WTC11 (cell line): Measurements from ENCODE around the gene SLC44A5. TPM values are rescaled to one million over a fixed set of nuclear protein-coding genes. Genes with fewer than 3 reads are reported as not detected.

ENCODE experiments used
- ATAC-seq: fragments of 200-7000 bp; cut with Tn5 transposase; 2 replicates; pipeline ENCODE4 v1.10.0; 2021; ENCODE audit warnings: mild to moderate bottlenecking, moderate library complexity
- CTCF ChIA-PET: fragments of 300-600 bp; sonication (Branson Sonifier 250); formaldehyde crosslinking; loops from one replicate; lab custom pipeline; 2021; ENCODE audit warnings: antibody characterized with exemption; lab: Charles Lee
- POLR2A ChIA-PET: fragments of 350-600 bp; sonication (Branson Sonifier 250); formaldehyde crosslinking; loops from one replicate; lab custom pipeline; 2021; ENCODE audit warnings: antibody characterized with exemption; lab: Charles Lee
- DNase-seq: peaks from one replicate; pipeline ENCODE4 v3.0.0; 2021; ENCODE audit warnings: low spot score
- H3K27ac Mint-ChIP-seq: 2 replicates; pipeline ENCODE4 v1.8.0; 2021; ENCODE audit warnings: mixed read lengths
- H3K27me3 Mint-ChIP-seq: 2 replicates; pipeline ENCODE4 v1.8.0; 2021; ENCODE audit warnings: low read depth, mild to moderate bottlenecking, moderate library complexity, mixed read lengths
- H3K36me3 Mint-ChIP-seq: 2 replicates; pipeline ENCODE4 v1.8.0; 2021; ENCODE audit warnings: mixed read lengths
- H3K4me1 Mint-ChIP-seq: 2 replicates; pipeline ENCODE4 v1.8.0; 2022; ENCODE audit warnings: mixed read lengths
- H3K4me3 Mint-ChIP-seq: 2 replicates; pipeline ENCODE4 v1.8.0; 2021; ENCODE audit warnings: mild to moderate bottlenecking, moderate library complexity, mixed read lengths
- H3K9me3 Mint-ChIP-seq: 2 replicates; pipeline ENCODE4 v1.8.0; 2021; ENCODE audit warnings: mixed read lengths
- ARID4B ChIP-seq: sonication (generic); formaldehyde crosslinking; IDR thresholded peaks from 2 replicates; pipeline ENCODE4 v1.8.0; 2023; ENCODE audit warnings: missing genetic modification reagents, mild to moderate bottlenecking, borderline replicate concordance
- ATF6 ChIP-seq: sonication (generic); formaldehyde crosslinking; IDR thresholded peaks from 2 replicates; pipeline ENCODE4 v1.8.1; 2023; ENCODE audit warnings: mild to moderate bottlenecking, missing genetic modification reagents
- CBFB ChIP-seq: sonication (generic); formaldehyde crosslinking; IDR thresholded peaks from 2 replicates; pipeline ENCODE4 v1.8.1; 2022; ENCODE audit warnings: mild to moderate bottlenecking, low read depth, missing genetic modification reagents
- CREB1 ChIP-seq: sonication (generic); formaldehyde crosslinking; IDR thresholded peaks from 2 replicates; pipeline ENCODE4 v1.8.0; 2023; ENCODE audit warnings: mild to moderate bottlenecking, missing genetic modification reagents
- FOXP4 ChIP-seq: sonication (generic); formaldehyde crosslinking; IDR thresholded peaks from 2 replicates; pipeline ENCODE4 v1.8.0; 2022; ENCODE audit warnings: mild to moderate bottlenecking, missing genetic modification reagents
- GRHL2 ChIP-seq: fragments of 250-450 bp; sonication (Bioruptor Pico); IDR thresholded peaks from 2 replicates; pipeline ENCODE4 v1.8.0; 2022; ENCODE audit warnings: mild to moderate bottlenecking, moderate library complexity; ENCODE audit not compliant: insufficient replicate concordance, severe bottlenecking
- HMGXB4 ChIP-seq: sonication (generic); formaldehyde crosslinking; IDR thresholded peaks from 2 replicates; pipeline ENCODE4 v1.8.1; 2023; ENCODE audit warnings: mild to moderate bottlenecking, moderate library complexity, missing genetic modification reagents
- JAZF1 ChIP-seq: fragments of 250-450 bp; sonication (Bioruptor Pico); IDR thresholded peaks from 2 replicates; pipeline ENCODE4 v1.9.0; 2021; ENCODE audit warnings: moderate library complexity, mild to moderate bottlenecking, inconsistent platforms
- MAX ChIP-seq: sonication (generic); formaldehyde crosslinking; IDR thresholded peaks from 2 replicates; pipeline ENCODE4 v1.8.0; 2022; ENCODE audit warnings: mild to moderate bottlenecking, missing genetic modification reagents
- MLX ChIP-seq: sonication (generic); formaldehyde crosslinking; IDR thresholded peaks from 2 replicates; pipeline ENCODE4 v1.8.1; 2023; ENCODE audit warnings: mild to moderate bottlenecking, missing genetic modification reagents, moderate library complexity
- MYBL2 ChIP-seq: sonication (generic); formaldehyde crosslinking; IDR thresholded peaks from 2 replicates; pipeline ENCODE4 v1.8.1; 2023; ENCODE audit warnings: mild to moderate bottlenecking, moderate library complexity, missing genetic modification reagents
- NFYB ChIP-seq: sonication (generic); formaldehyde crosslinking; conservative IDR thresholded peaks from 2 replicates; pipeline ENCODE4 v1.8.0; 2022; ENCODE audit warnings: low read depth, missing genetic modification reagents
- NR2C2 ChIP-seq: sonication (generic); formaldehyde crosslinking; IDR thresholded peaks from 2 replicates; pipeline ENCODE4 v1.8.0; 2022; ENCODE audit warnings: mild to moderate bottlenecking, missing genetic modification reagents
- OVOL2 ChIP-seq: fragments of 250-450 bp; sonication (Bioruptor Pico); IDR thresholded peaks from 2 replicates; pipeline ENCODE4 v1.9.0; 2021; ENCODE audit warnings: mild to moderate bottlenecking, borderline replicate concordance
- RELA ChIP-seq: sonication (generic); formaldehyde crosslinking; IDR thresholded peaks from 2 replicates; pipeline ENCODE4 v1.8.1; 2022; ENCODE audit warnings: missing genetic modification reagents, mild to moderate bottlenecking, borderline replicate concordance
- STAT6 ChIP-seq: sonication (generic); formaldehyde crosslinking; conservative IDR thresholded peaks from 2 replicates; pipeline ENCODE4 v1.8.1; 2023; ENCODE audit warnings: mild to moderate bottlenecking, low read depth, missing genetic modification reagents, moderate library complexity
- TCF7 ChIP-seq: sonication (generic); formaldehyde crosslinking; IDR thresholded peaks from 2 replicates; pipeline ENCODE4 v1.8.0; 2022; ENCODE audit warnings: mild to moderate bottlenecking, low read depth, missing genetic modification reagents, moderate library complexity
- USF2 ChIP-seq: sonication (generic); formaldehyde crosslinking; IDR thresholded peaks from 2 replicates; pipeline ENCODE4 v1.8.1; 2023; ENCODE audit warnings: mild to moderate bottlenecking, missing genetic modification reagents, moderate library complexity
- ZNF416 ChIP-seq: fragments of 250-450 bp; sonication (Bioruptor Pico); IDR thresholded peaks from 2 replicates; pipeline ENCODE4 v1.9.0; 2021; ENCODE audit warnings: mild to moderate bottlenecking, inconsistent platforms
- ZNF512 ChIP-seq: sonication (generic); formaldehyde crosslinking; IDR thresholded peaks from 2 replicates; pipeline ENCODE4 v1.8.1; 2022; ENCODE audit warnings: missing genetic modification reagents, borderline replicate concordance
- total RNA-seq: library from RNA; stranded (reverse); gene quantifications from 3 replicates; pipeline ENCODE4 v1.2.3, GENCODE V29; 2021

Gene SLC44A5
- total RNA-seq, 1 experiment from 2014 or later, result 1.8 TPM

- Mint-ChIP-seq H3K36me3 (no peaks in the 10 kb centered on the region), H3K4me1 (peaks cover 24% of the 10 kb centered on the region), H3K27ac (no peak overlapping the region), H3K9me3 (no peaks in the 10 kb centered on the region), H3K27me3 (no peaks in the 10 kb centered on the region), H3K4me3 (no peak overlapping the region)
- ChIA-PET CTCF (interaction anchor here (1.7 to 2.4 kb wide), 4 partner anchors 14 to 374 kb away, joined by 4 to 23 read pairs (median 6); no protein-coding TSS in a partner anchor), POLR2A (interaction anchor here (1.7 kb wide), 1 partner anchor 16 kb away, joined by 4 read pairs; no protein-coding TSS in a partner anchor)
- no peak for ATAC-seq
- TF ChIP-seq MYBL2 (no peak), GRHL2 (CRISPR knock-in tag) (no peak), HMGXB4 (CRISPR knock-in tag) (no peak), TCF7 (CRISPR knock-in tag) (no peak), STAT6 (CRISPR knock-in tag) (no peak), ATF6 (no peak), ARID4B (CRISPR knock-in tag) (no peak), ZNF416 (CRISPR knock-in tag) (no peak), MAX (CRISPR knock-in tag) (no peak), MLX (CRISPR knock-in tag) (no peak), NFYB (CRISPR knock-in tag) (no peak), ZNF512 (CRISPR knock-in tag) (no peak), OVOL2 (CRISPR knock-in tag) (no peak), JAZF1 (no peak), USF2 (CRISPR knock-in tag) (no peak), CREB1 (CRISPR knock-in tag) (no peak), NR2C2 (CRISPR knock-in tag) (no peak), RELA (CRISPR knock-in tag) (no peak), FOXP4 (CRISPR knock-in tag) (no peak), CBFB (CRISPR knock-in tag) (no peak)
- DNase-seq, result no peak
Measured at GRCh38 chr1:75630998-75631397, 20.1 kb upstream of the SLC44A5 start.
